Upper lobe of left lung (tissue), 4 donors: ENCODE measurements around the gene CRIP1.

Source experiments
- CTCF ChIP-seq, 6 experiments: fragments of 450-650 bp in 4 of 6; fragments of 200-600 bp in 2 of 6; sonication (generic) in 2 of 6; IDR thresholded peaks; one replicate each; pipeline ENCODE4 v1.5.1; 2016 to 2019; ENCODE audit warnings: antibody characterized with exemption in 6 of 6
- POLR2AphosphoS5 ChIP-seq, 2 donors: sonication (generic); formaldehyde crosslinking; IDR thresholded peaks; one replicate each; pipeline ENCODE4 v1.5.1; 2017; ENCODE audit warnings: antibody characterized with exemption in 2 of 2

- TF ChIP-seq POLR2AphosphoS5 (IDR thresholded peaks at IDR 0.05): no peak
- TF ChIP-seq CTCF (IDR thresholded peaks at IDR 0.05): no peak
Observed at GRCh38 chr14:105502446-105503295, 16.0 kb downstream of the CRIP1 start.
